NB4 (cell line): ENCODE results near the gene FUS.

Experiments used
- MYC ChIP-seq: IDR thresholded peaks from 2 replicates; pipeline ENCODE4 v1.6.1; 2011; ENCODE audit warnings: low read depth, low read length
- POLR2A ChIP-seq: IDR thresholded peaks from 2 replicates; pipeline ENCODE4 v1.6.1; 2011; ENCODE audit warnings: mild to moderate bottlenecking; ENCODE audit not compliant: insufficient read length; ENCODE audit errors: extremely low read depth
- TF ChIP-seq, protein P1 (sequence below): IDR thresholded peaks from one replicate; pipeline ENCODE4 v1.5.1; 2012; ENCODE audit warnings: low read depth, low read length

- TF ChIP-seq, protein P1, sequence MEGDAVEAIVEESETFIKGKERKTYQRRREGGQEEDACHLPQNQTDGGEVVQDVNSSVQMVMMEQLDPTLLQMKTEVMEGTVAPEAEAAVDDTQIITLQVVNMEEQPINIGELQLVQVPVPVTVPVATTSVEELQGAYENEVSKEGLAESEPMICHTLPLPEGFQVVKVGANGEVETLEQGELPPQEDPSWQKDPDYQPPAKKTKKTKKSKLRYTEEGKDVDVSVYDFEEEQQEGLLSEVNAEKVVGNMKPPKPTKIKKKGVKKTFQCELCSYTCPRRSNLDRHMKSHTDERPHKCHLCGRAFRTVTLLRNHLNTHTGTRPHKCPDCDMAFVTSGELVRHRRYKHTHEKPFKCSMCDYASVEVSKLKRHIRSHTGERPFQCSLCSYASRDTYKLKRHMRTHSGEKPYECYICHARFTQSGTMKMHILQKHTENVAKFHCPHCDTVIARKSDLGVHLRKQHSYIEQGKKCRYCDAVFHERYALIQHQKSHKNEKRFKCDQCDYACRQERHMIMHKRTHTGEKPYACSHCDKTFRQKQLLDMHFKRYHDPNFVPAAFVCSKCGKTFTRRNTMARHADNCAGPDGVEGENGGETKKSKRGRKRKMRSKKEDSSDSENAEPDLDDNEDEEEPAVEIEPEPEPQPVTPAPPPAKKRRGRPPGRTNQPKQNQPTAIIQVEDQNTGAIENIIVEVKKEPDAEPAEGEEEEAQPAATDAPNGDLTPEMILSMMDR, result no peak
- TF ChIP-seq POLR2A, result no peak
- TF ChIP-seq MYC, result no peak
Measured at GRCh38 chr16:31213877-31214707, 34.2 kb downstream of the FUS start, which contains the start of gene TRIM72.
